Measurements from ENCODE around the gene RACK1.

RACK1 gene

DNA sequence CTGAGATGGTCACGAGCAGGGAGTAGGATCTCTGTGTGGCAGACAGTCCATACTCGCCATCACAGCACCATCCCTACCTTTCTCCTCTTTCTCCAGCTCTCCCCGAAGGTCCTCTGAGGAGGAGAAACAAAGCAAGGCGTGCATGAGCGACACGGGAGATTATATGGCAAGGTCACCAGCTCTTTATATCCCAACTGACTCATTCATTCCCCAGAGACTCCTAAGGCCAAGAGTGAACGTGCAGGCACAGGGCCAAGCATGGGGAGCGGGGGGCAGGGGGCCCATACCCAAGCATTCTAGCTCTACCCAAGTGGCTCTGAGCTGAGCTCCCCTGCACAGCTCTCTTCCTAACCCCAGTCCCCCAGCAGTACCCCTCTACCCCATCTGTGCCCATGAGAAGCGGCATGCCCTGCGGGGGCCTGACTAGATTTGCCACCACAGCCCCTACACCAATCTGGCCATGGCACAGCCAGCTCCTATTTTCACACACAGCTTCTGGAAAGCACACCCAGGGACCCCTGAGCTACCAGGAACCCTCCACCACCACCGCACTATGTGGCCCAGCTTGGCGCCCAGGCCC is 45.5 kb downstream of the RACK1 start:
- Histone ChIP-seq H3K36me3 (ENCODE audit: control insufficient read depth, low read length) (no peaks in the 10 kb centered on the region), H3K4me1 (ENCODE audit: control insufficient read depth, low read length) (peaks cover 33% of the 10 kb centered on the region), H4K20me1 (ENCODE audit: control insufficient read depth, insufficient read depth, low read depth, low read length) (no peaks in the 10 kb centered on the region), H3K79me2 (ENCODE audit: control insufficient read depth, low read length) (no peaks in the 10 kb centered on the region), H3K27me3 (ENCODE audit: control insufficient read depth, low read length) (peaks cover 29% of the 10 kb centered on the region), H3K9me3 (ENCODE audit: control insufficient read depth, insufficient read depth, low read length) (no peaks in the 10 kb centered on the region), H3F3A (ENCODE audit: control insufficient read depth, insufficient read depth) (peaks cover 16% of the 10 kb centered on the region), H3K4me3 (ENCODE audit: low read length) (0 out of 2 replicates have a peak overlapping the region, but pooled peaks have one; percentile 26), H3K27ac (ENCODE audit: low read depth, low read length) (no peak overlapping the region), H3K9me2 (replicated peaks; ENCODE audit: control insufficient read depth, low read length) (no peaks in the 10 kb centered on the region), H3K4me2 (ENCODE audit: low read length) (peak overlapping the region; percentile 34)
- TF ChIP-seq, protein P1, sequence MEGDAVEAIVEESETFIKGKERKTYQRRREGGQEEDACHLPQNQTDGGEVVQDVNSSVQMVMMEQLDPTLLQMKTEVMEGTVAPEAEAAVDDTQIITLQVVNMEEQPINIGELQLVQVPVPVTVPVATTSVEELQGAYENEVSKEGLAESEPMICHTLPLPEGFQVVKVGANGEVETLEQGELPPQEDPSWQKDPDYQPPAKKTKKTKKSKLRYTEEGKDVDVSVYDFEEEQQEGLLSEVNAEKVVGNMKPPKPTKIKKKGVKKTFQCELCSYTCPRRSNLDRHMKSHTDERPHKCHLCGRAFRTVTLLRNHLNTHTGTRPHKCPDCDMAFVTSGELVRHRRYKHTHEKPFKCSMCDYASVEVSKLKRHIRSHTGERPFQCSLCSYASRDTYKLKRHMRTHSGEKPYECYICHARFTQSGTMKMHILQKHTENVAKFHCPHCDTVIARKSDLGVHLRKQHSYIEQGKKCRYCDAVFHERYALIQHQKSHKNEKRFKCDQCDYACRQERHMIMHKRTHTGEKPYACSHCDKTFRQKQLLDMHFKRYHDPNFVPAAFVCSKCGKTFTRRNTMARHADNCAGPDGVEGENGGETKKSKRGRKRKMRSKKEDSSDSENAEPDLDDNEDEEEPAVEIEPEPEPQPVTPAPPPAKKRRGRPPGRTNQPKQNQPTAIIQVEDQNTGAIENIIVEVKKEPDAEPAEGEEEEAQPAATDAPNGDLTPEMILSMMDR (IDR thresholded peaks at IDR 0.05; ENCODE audit: low read depth, low read length, poor library complexity, severe bottlenecking): no peak
- no peak for TF ChIP-seq EZH2phosphoT487 (IDR thresholded peaks at IDR 0.05; ENCODE audit: borderline replicate concordance, low read length)

DNA sequence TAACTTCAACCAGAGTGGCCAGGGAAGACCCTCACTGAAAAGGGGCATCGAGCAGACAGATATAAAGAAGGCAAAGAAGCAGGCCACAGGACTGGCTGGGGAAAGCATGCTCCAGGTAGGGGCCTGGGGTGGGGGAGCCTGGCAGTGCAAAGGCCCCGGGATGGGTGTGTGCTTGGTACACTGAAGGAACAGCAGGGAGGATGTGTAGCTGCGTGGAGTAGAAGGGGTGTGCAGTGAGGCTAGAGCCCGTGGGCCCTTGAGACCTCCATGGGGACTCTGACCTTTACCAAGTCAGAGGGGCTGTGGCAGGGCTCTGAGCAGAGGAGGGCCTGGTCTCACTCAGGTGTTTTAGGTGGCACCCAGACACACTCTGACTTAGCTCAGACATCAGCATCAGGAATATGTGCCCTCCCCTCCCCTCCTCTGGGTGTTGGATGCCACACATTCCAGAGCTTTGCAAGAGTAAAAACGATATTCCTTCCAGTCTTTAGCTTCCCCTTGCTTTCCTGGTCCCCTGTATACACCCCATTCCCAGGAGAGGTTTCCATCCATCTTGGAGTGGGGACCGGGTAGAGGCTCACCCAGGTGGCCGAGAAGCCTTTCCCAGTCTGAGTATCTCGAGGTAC is 46.3 kb downstream of the RACK1 start:
- no peaks in the 10 kb centered on the region for H3K36me3 ChIP-seq (ENCODE audit: control insufficient read depth, low read length)
- no peak overlapping the region for H3K4me3 ChIP-seq (ENCODE audit: low read length)
- peaks cover 23% of the 10 kb centered on the region for H3K27me3 ChIP-seq (ENCODE audit: control insufficient read depth, low read length)
- TF ChIP-seq, protein P1 (IDR thresholded peaks at IDR 0.05; ENCODE audit: low read depth, low read length, poor library complexity, severe bottlenecking): no peak
- no peak for TF ChIP-seq EZH2phosphoT487 (IDR thresholded peaks at IDR 0.05; ENCODE audit: borderline replicate concordance, low read length)
- H3K27ac ChIP-seq (ENCODE audit: low read depth, low read length): no peak overlapping the region
- peaks cover 40% of the 10 kb centered on the region for H3K4me1 ChIP-seq (ENCODE audit: control insufficient read depth, low read length)
- peaks cover 6% of the 10 kb centered on the region for H3K79me2 ChIP-seq (ENCODE audit: control insufficient read depth, low read length)
- no peaks in the 10 kb centered on the region for H3K9me3 ChIP-seq (ENCODE audit: control insufficient read depth, insufficient read depth, low read length)
- no peaks in the 10 kb centered on the region for H3K9me2 ChIP-seq (replicated peaks; ENCODE audit: control insufficient read depth, low read length)
- H4K20me1 ChIP-seq (ENCODE audit: control insufficient read depth, insufficient read depth, low read depth, low read length): no peaks in the 10 kb centered on the region
- peaks cover 21% of the 10 kb centered on the region for H3F3A ChIP-seq (ENCODE audit: control insufficient read depth, insufficient read depth)
- no peak overlapping the region for H3K4me2 ChIP-seq (ENCODE audit: low read length)

DNA sequence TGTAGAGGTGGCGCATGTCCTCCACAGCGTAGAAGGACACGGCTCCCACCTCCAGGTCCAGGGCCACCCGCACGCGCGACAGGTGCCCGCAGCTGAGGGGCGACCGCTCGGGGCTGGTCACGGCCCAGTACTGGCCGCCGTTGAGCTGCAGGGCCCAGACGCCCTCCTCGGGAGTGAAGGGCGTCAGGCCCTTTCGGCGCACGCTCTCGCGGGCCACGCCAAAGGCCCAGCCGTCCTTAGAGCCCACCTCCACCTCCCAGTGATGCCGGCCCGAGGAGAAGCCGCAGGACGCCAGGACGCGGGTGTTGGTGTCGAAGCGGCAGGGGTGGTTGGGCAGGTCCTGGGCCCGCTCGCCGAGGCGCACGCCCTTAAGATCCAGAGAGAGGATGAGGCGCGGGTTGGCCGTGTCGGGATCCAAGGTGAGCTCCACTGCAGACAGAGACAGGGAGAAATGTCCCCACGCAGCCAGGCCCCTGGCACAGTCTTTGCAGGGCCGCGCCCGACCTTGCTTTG is 48.4 kb downstream of the RACK1 start:
- no peaks in the 10 kb centered on the region for H3K36me3 ChIP-seq (ENCODE audit: control insufficient read depth, low read length)
- TF ChIP-seq EZH2phosphoT487 (IDR thresholded peaks at IDR 0.05; ENCODE audit: borderline replicate concordance, low read length): no peak
- TF ChIP-seq, protein P1 (IDR thresholded peaks at IDR 0.05; ENCODE audit: low read depth, low read length, poor library complexity, severe bottlenecking): no peak
- H3K27ac ChIP-seq (ENCODE audit: low read depth, low read length): no peak overlapping the region
- peaks cover 9% of the 10 kb centered on the region for H3K79me2 ChIP-seq (ENCODE audit: control insufficient read depth, low read length)
- H3K9me2 ChIP-seq (replicated peaks; ENCODE audit: control insufficient read depth, low read length): no peaks in the 10 kb centered on the region
- H3K4me2 ChIP-seq (ENCODE audit: low read length): no peak overlapping the region
- no peak overlapping the region for H3K4me3 ChIP-seq (ENCODE audit: low read length)
- H3K9me3 ChIP-seq (ENCODE audit: control insufficient read depth, insufficient read depth, low read length): no peaks in the 10 kb centered on the region
- H3K27me3 ChIP-seq (ENCODE audit: control insufficient read depth, low read length): peaks cover 7% of the 10 kb centered on the region
- H4K20me1 ChIP-seq (ENCODE audit: control insufficient read depth, insufficient read depth, low read depth, low read length): no peaks in the 10 kb centered on the region
- H3F3A ChIP-seq (ENCODE audit: control insufficient read depth, insufficient read depth): peaks cover 14% of the 10 kb centered on the region
- H3K4me1 ChIP-seq (ENCODE audit: control insufficient read depth, low read length): peaks cover 34% of the 10 kb centered on the region

Data from DOHH2 (cell line).